Left lobe of liver (tissue), 2 donors: ENCODE results near the gene STX4. TPM values are rescaled to one million over a fixed set of nuclear protein-coding genes. Genes with fewer than 3 reads are reported as not detected.

ENCODE experiments used
- ATAC-seq: fragments of 200-7000 bp; cut with Tn5 transposase; one replicate; pipeline ENCODE4 v1.9.1; 2020; ENCODE audit warnings: mild to moderate bottlenecking, moderate library complexity
- DNase-seq: peaks from one replicate; pipeline ENCODE4 v3.0.0-alpha.2; 2020; ENCODE audit warnings: low spot score
- total RNA-seq: library from RNA; stranded (reverse); gene quantifications from one replicate; pipeline ENCODE4 v1.2.1, GENCODE V29; 2021
- donor health status: DM: no; HTN: no; CAD: no; lungs with moderate emphysema.
- donor health status: DM: no; HTN: yes; CAD: no.

Gene STX4
- total RNA-seq, 1 donor from 2014 or later, result 24.6 TPM

DNA sequence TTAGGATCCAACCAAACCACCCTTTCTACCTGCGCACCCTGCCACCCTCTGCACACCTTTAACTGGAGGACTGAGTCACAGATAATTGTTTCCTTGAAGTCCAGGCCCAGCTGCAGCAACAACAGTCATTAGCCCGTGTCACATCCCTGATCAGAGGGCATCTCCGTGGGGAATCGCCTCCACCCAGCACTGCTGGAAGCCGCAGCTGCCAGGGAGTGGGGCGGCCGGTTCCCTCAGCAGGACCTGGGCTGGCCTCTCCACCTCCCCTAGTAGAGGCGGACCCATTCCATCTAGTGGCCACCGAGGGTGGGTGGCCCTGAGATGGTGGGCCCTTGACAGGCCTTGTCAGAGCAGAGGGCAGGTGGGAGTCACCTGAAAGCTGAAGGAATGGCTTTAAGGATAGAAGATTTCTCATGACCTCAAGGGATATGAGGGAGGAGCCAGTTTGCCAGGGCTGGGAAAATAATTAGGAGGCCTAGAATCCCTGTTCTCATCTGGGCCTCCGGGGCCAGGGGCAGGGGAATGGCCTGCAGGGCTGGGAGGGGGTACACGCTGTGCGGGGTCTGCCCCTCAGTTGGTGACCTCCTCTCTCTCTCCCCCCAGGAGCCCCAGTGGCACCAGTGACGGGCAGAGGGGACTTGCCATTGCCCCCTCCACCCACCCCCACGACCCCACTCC is 49.1 kb downstream of the STX4 start:
- DNase-seq, result no peak
- no peak for ATAC-seq

DNA sequence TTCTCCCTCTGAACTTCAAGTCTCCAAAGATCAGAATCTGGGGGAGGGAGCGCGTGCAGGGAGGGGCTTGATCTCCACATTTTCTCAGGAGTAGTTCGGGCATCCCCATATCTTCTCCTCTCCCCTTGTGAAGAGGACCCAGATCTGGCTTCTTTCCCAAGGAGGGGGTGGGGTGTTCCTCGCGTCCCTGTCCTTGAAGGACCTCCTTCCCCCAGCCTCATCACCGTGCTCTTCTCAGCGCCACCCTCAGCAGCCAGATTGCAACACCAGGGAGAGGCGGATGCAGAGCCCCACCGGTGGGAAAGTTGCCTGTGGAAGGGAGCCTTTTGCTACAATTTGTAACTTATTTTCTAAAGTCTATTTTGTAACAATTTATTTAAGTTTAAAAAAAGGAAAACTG is 49.7 kb downstream of the STX4 start:
- ATAC-seq (no peak), DNase-seq (no peak)

DNA sequence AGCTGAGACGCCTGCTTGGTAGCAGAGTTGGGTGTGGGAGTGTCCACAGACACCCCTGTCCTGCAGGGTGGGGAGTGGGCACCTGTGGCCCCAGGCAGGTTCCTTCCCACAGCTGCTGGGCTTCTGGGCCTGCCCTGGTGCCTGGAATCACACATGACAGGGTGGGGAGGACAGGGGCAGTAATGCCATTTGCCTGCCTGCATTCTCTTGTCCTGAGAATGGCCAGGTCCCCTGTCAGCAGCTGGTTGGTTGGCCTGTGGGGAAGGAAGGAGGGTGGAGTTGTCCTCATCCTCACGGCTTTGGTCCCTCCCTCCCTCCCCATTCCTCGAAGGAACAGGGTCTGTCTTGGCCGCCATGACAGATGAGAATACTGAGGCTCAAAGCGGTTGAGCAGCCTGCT is 50.2 kb downstream of the STX4 start:
- ATAC-seq, result no peak
- no peak for DNase-seq

DNA sequence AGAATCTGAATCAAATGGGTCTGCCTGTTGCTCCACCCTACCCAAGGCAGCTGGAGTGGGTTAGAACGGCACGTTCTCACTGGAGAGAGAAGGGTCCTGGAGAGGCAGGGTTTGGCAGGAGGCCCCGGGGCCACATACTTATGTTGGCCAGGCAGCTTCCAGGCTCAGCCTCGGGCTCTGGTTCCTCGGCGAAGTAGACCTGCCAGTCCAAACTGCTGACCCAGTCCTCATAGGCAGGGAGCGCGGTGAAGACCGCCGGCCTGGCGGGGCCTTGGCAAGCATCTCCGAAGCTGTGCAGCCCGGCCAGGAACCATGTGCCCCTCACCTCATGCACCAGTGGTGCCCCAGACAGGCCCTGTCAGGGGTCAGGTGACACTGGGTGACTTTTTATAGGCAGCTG is 50.6 kb downstream of the STX4 start:
- ATAC-seq, result no peak
- no peak for DNase-seq

DNA sequence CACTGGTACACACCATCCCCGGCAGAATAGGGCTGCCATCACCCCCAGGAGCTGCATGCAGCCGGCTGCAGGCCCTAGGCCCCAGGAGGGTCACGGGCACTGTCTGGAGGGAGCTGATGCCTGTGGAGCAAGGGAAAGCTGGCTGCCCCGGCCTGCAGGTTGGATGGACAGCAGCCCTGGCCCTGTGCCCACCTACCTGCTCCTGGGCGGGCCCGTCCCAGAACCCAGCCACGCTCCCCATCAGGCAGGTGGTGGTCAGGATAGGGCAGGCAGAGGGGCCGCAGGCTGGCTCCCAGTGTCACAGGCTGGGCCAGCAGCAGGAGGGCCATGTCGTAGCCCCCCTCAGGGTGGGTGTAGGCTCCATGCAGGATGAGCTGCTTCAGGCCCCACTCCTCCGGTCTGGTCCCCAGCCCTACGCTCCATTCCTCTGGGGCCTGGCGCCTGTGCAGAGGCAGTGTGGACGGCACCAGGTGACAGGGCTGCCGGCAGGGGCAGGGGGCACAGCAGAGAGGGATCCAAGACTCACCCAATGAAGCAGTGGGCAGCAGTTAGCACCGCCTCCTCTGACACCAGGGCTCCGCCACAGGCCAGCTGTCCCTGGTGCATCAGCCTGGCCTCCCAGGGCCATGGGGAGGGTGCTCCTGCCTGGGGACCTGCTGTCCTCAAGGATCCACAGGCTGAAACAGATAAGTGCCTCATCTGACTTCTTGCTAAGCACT is 51.4 kb downstream of the STX4 start:
- DNase-seq (no peak), ATAC-seq (peak; percentile 14)

DNA sequence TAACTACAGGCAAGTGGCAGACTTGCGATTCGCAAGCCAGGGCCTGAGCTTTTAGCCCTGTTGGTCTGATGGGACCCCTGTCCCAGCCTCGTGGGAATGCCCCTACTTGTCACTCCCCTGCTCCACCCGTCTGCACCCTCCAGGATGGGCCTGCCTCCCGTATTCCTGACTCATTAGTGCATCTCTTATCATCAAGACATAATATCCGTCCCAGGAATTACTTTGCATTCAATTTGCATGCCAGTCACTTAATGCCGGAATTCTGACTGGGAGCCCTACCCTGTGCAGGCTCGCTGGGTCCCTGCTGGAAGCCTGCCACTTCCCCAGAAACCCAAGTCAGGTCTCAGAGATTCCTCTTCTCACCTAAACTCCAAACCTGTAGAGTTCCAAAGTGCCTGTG is 52.1 kb downstream of the STX4 start:
- ATAC-seq (no peak), DNase-seq (no peak)

DNA sequence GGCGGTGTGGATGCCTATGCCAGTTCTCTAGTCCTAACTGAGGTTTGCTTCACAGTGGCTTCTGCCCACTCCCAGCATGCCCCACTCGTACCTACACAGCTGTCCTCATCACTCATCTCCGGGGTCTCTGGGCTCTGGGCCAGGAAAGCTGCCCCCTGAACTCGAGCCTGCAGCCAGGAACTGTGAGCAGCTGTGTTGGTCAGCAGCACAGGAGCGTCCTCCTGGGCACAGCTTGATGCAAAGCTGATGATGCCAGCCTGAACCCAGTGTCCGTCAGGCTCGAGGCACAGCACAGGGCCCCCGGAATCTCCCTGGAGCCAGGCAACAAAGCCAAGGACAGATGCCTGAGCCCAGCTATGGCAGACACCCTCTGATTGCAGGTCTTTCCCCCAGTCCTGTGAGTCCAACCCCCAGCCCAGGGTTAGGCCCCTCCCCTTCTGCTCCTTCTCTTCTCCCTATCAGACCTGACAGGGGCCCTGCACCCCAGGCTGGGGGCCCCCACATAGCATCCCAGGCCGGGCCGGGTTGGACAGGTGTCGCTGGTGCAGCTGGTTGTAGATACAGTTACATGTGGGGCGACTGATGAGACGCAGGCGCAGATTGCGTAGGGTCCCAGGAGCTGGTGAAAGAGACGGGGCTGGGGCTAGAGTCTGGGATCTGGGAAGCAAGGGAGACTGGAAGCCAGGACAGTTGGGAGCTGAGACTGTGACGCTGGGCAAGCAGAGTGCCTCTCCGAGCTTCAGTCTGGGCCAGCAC is 52.7 kb downstream of the STX4 start:
- DNase-seq, result no peak
- ATAC-seq, result no peak

DNA sequence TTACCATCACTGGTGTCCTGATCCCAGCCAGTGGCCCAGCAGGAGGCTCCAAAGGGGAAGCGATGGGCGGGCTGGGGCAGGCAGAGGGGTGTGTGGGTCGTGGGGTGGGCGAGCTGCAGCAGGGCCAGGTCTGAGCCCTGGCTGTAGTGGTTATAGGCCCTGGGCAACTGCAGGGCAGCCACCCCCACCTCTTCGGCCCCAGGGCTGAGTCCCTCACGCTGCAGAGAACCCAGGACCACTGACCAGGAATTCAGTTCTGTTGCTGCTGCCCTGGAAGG is 53.2 kb downstream of the STX4 start:
- DNase-seq, result no peak
- ATAC-seq, result no peak

DNA sequence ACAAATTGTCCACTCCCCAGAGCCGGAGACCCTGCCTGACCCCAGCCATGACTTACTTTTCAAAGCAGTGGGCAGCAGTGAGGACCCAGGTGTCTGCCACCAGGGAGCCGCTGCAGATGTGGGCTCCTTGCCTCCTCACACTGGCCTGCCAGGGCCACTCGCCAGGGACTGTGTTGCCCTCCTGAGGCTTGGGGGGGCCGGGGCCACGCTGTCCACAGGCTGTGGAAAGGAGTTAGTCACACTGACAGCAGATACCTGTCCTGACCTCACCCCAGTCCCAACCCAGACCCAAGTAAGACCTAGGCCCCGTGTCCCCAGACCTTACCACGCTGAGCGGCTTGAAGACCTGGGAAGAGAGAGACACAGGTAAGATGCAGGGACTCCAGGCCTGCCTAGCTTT is 54.1 kb downstream of the STX4 start:
- DNase-seq (no peak), ATAC-seq (no peak)

DNA sequence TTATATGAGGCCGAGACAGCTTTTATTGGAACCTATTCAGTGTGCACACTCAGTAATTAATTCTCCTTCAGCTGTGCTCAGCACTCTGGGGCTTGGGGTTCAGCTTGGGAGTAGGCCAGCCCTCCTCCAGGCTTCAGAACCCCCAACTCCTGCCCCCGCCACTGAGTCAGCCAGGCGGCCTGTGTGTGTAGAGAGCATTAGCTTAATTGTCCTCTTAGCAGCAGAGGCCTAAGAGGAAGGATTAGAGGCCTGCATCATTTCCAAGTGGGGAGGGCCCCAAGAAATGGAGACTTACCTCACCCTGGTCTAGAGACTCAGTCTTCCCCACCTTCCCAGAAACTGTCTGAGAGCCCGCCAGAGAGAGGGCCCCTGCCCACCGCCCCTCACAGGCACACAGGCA is 54.6 kb downstream of the STX4 start:
- ATAC-seq (no peak), DNase-seq (no peak)

DNA sequence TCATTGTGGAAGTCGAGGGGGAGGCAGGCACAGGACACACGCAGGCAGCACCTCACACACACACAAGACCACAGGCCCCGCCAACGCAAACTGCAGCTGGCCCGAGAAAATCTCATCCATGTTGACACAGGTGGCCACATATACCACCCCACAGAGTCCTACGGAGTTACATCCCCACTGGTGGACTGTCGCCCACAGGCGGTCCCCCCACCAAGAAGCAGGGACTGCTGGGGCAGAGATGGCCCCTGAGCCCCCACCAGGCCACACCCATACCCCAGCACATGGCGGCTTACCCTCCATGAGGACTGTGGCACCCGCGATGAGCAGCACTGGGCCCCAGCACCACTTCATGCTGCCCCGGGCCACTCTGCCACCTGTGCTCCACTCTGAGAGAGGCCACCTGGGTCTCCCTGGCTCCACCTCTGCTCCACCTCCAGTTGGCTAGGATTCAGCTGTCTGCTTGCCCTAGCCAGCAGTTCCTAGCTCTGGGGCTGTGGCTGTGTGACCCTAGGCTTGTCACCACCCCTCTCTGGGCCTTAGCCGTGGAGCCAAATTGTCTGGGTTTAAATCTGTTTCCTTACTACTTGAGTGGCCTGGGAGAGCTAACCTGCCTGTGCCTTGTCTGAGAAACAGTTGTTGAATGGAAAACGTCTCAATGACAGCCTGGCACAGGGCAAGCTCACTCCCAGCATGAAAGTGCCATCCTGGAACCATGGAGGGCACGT is 55.3 kb downstream of the STX4 start, which contains the start of gene PRSS53:
Gene PRSS53, minus strand, starts transcription at position 485 of the 725 bp plus-strand sequence. Its CDS starts 134 bp downstream, at position 351.
- ATAC-seq (peak; percentile 5), DNase-seq (no peak)

DNA sequence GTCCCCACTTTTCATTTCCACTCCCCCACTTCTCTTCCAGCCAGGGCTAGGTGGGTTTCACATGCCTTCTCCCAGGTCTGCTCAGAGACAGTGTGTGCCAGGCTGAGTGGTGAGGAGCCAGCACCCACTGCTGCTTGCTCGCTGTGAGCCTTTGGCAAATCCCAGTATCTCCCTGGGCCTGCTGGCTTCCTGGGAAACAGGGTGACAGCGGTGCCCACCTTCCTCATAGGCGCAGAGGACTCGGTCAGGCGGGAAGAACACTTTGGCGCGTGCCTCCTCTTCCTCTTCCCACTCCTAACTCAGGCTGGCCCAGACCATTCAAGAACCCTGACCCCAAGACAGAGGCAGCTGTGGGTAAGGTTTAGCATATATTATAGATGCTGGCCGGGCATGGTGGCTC is 55.8 kb downstream of the STX4 start:
- DNase-seq (no peak), ATAC-seq (no peak)

Other genes starting within 250 kb of the STX4 start
- 4.6 TPM for gene ZNF629, start 246.4 kb upstream of the STX4 start, total RNA-seq
- gene BCL7C, start 139.5 kb upstream of the STX4 start, total RNA-seq, result 6.2 TPM
- gene CTF1, start 136.9 kb upstream of the STX4 start, total RNA-seq, result 0.58 TPM
- 3.6 TPM for gene FBXL19, start 110.0 kb upstream of the STX4 start, total RNA-seq
- gene ORAI3, start 84.5 kb upstream of the STX4 start, total RNA-seq, result 51.3 TPM
- 8.2 TPM for gene SETD1A, start 75.8 kb upstream of the STX4 start, total RNA-seq
- gene HSD3B7, start 48.4 kb upstream of the STX4 start, total RNA-seq, result 71.5 TPM
- 4.2 TPM for gene STX1B, start 22.9 kb upstream of the STX4 start, total RNA-seq
- 3.6 TPM for gene ZNF668, start 40.7 kb downstream of the STX4 start, total RNA-seq
- 6.7 TPM for gene ZNF646, start 40.9 kb downstream of the STX4 start, total RNA-seq
- 4.4 TPM for gene PRSS53, start 55.4 kb downstream of the STX4 start, total RNA-seq
- gene VKORC1, start 61.2 kb downstream of the STX4 start, total RNA-seq, result 101 TPM
- 42.7 TPM for gene BCKDK, start 74.8 kb downstream of the STX4 start, total RNA-seq
- 27.0 TPM for gene KAT8, start 84.1 kb downstream of the STX4 start, total RNA-seq
- 14.5 TPM for gene PRSS8, start 102.2 kb downstream of the STX4 start, total RNA-seq
- gene PRSS36, start 116.5 kb downstream of the STX4 start, total RNA-seq, result 1.5 TPM
- gene FUS, start 146.6 kb downstream of the STX4 start, total RNA-seq, result 43.5 TPM
- gene PYCARD, start 169.2 kb downstream of the STX4 start, total RNA-seq, result 5.9 TPM
- gene TRIM72, start 180.6 kb downstream of the STX4 start, total RNA-seq, result not detected
- gene PYDC1, start 183.6 kb downstream of the STX4 start, total RNA-seq, result not detected
- gene ITGAM, start 226.4 kb downstream of the STX4 start, total RNA-seq, result 4.3 TPM